HepG2 (cell line): Measurements from ENCODE around the gene KRT82. TPM values are rescaled to one million over a fixed set of nuclear protein-coding genes. Genes with fewer than 3 reads are reported as not detected.
"Not testable (repeated sequence)": the region's sequence is repeated elsewhere in the genome, so short reads cannot be mapped to it uniquely, and the experiment has no call there.

Experiments used
- ATAC-seq: fragments of 200-7000 bp; cut with Tn5 transposase; 3 replicates; pipeline ENCODE4 v1.9.1; 2020; ENCODE audit warnings: mild to moderate bottlenecking, moderate library complexity
- BruUV-seq: library from RNA; stranded (reverse); fragments of 400-500 nt; replicated peaks from 2 replicates; lab custom pipeline; 2021; lab: Mats Ljungman, UMichigan
- CTCF ChIA-PET: fragments of 300-600 bp; formaldehyde crosslinking; extraction: SDS; loops from one replicate; lab custom pipeline; 2021; ENCODE audit warnings: low total read pairs, inconsistent platforms, low intra/inter-chr PET ratio; lab: Yijun Ruan, JAX
- POLR2A ChIA-PET: fragments of 350-600 bp; sonication (Branson Sonifier 250); formaldehyde crosslinking; loops from one replicate; lab custom pipeline; 2020; ENCODE audit warnings: antibody characterized with exemption, inconsistent platforms; lab: Yijun Ruan, JAX
- DNase-seq: peaks from one replicate; pipeline ENCODE4 v3.0.0-alpha.2; 2015; ENCODE audit warnings: low spot score
- FAIRE-seq: peaks from 3 replicates; lab custom pipeline; 2011; peaks lifted over from hg19 to GRCh38; lab: Jason Lieb, UNC
- H2AFZ ChIP-seq: one replicate; pipeline ENCODE4 v1.6.1; 2011; ENCODE audit warnings: low read length, inconsistent platforms
- H3K27ac ChIP-seq: fragments of 300-600 bp; 3 replicates; pipeline ENCODE4 v1.8.0; 2011; ENCODE audit warnings: mixed run types, mild to moderate bottlenecking, mixed read lengths, low read length, inconsistent platforms; ENCODE audit not compliant: insufficient read depth; ENCODE audit errors: extremely low read length
- H3K27me3 ChIP-seq, 2 experiments: fragments of 200-600 bp in 1 of 2; 2 replicates in 1 of 2; 3 replicates in 1 of 2; pipeline versions ENCODE4 v1.6.0 to v1.8.0; 2011; ENCODE audit warnings: low read length in 2 of 2, mild to moderate bottlenecking in 2 of 2, moderate library complexity in 2 of 2, inconsistent platforms in 1 of 2; ENCODE audit not compliant: insufficient read depth in 2 of 2, control insufficient read depth in 1 of 2
- H3K36me3 ChIP-seq, 2 experiments: fragments of 200-600 bp in 1 of 2; replicated peaks in 1 of 2; 2 replicates in 1 of 2; 3 replicates in 1 of 2; pipeline versions ENCODE4 v1.5.1 to v1.8.0; 2011; ENCODE audit warnings: low read length in 2 of 2, inconsistent platforms in 1 of 2; ENCODE audit not compliant: insufficient read depth in 2 of 2, control insufficient read depth in 1 of 2
- H3K4me1 ChIP-seq: 2 replicates; pipeline ENCODE4 v1.5.1; 2012; ENCODE audit warnings: low read length, inconsistent platforms; ENCODE audit not compliant: insufficient read depth
- H3K4me2 ChIP-seq: 2 replicates; pipeline ENCODE4 v1.6.0; 2011; ENCODE audit warnings: low read depth, low read length, inconsistent platforms
- H3K4me3 ChIP-seq, 3 experiments: fragments of 200-600 bp in 1 of 3; sonication (generic), shearing (Covaris generic) in 1 of 3; replicated peaks in 1 of 3; 2 replicates each; pipeline ENCODE4 v1.5.1; 2011 to 2016; ENCODE audit warnings: low read length in 3 of 3, inconsistent platforms in 2 of 3, low read depth in 2 of 3, mild to moderate bottlenecking in 2 of 3, control low read depth in 1 of 3, mixed read lengths in 1 of 3; ENCODE audit not compliant: insufficient read depth in 1 of 3
- H3K79me2 ChIP-seq: one replicate; pipeline ENCODE4 v1.6.1; 2011; ENCODE audit warnings: low read length, inconsistent platforms; ENCODE audit not compliant: insufficient read depth
- H3K9ac ChIP-seq: 2 replicates; pipeline ENCODE4 v1.6.0; 2011; ENCODE audit warnings: mild to moderate bottlenecking, low read depth, low read length, inconsistent platforms; ENCODE audit not compliant: insufficient read depth
- H3K9me3 ChIP-seq: 2 replicates; pipeline ENCODE4 v1.5.1; 2012; ENCODE audit warnings: mild to moderate bottlenecking, low read length
- H4K20me1 ChIP-seq: 2 replicates; pipeline ENCODE4 v1.6.0; 2011; ENCODE audit warnings: inconsistent platforms, mild to moderate bottlenecking, low read length, moderate library complexity; ENCODE audit not compliant: insufficient read depth
- KDM5A ChIP-seq: fragments of 200-600 bp; sonication (generic); IDR thresholded peaks from 2 replicates; pipeline ENCODE4 v1.7.0; 2018; ENCODE audit warnings: antibody characterized with exemption, mild to moderate bottlenecking, low read length, borderline replicate concordance
- RCOR2 ChIP-seq: IDR thresholded peaks from 2 replicates; pipeline ENCODE4 v1.6.1; 2016; ENCODE audit warnings: missing biosample characterization, missing genetic modification reagents
- SKI ChIP-seq: fragments of 450-650 bp; IDR thresholded peaks from one replicate; pipeline ENCODE4 v1.6.1; 2018; ENCODE audit warnings: mild to moderate bottlenecking; ENCODE audit not compliant: partially characterized antibody
- TBP ChIP-seq: sonication (generic); formaldehyde crosslinking; IDR thresholded peaks from 2 replicates; pipeline ENCODE4 v1.5.0; 2020; ENCODE audit warnings: missing genetic modification reagents
- TSC22D2 ChIP-seq: sonication (generic); formaldehyde crosslinking; IDR thresholded peaks from 2 replicates; pipeline ENCODE4 v1.5.1; 2020; ENCODE audit warnings: missing genetic modification reagents, mild to moderate bottlenecking, borderline replicate concordance
- ZKSCAN5 ChIP-seq: sonication (generic); formaldehyde crosslinking; IDR thresholded peaks from 2 replicates; pipeline ENCODE4 v1.5.1; 2020; ENCODE audit warnings: mild to moderate bottlenecking, missing genetic modification reagents
- ZSCAN25 ChIP-seq: sonication (generic); formaldehyde crosslinking; IDR thresholded peaks from 2 replicates; pipeline ENCODE4 v1.8.0; 2022; ENCODE audit warnings: mild to moderate bottlenecking, missing genetic modification reagents
- WGBS: methylation state at CpG from one replicate; pipeline ENCODE4 v1.1.6; 2017; ENCODE audit warnings: low lambda C conversion rate; 5-methylcytosine and 5-hydroxymethylcytosine counted together
- in situ Hi-C: cut with HindIII; loops from 2 replicates; pipeline ENCODE4 v1.10.0; 2017; ENCODE audit warnings: low pct_unique_long_range_greater_than_20kb; ENCODE audit not compliant: extremely low pct_ligation_motif_present
- intact Hi-C: fragments of 100-400 bp; cut with micrococcal nuclease; formaldehyde crosslinking; loops from one replicate; pipeline ENCODE4 v1.10.0; 2022; ENCODE audit not compliant: unreplicated experiment
- polyA plus RNA-seq, 8 experiments: library from polyadenylated mRNA; depleted of rRNA in 3 of 8; stranded (reverse) in 7 of 8; unstranded in 1 of 8; fragments of >200 nt; fragmentation: Illumina TruSeq in 4 of 8; extraction: Trizol in 4 of 8; gene quantifications; 2 replicates each; pipeline versions ENCODE4 v1.2.1 to v1.2.3, GENCODE V29; 2011 to 2016; ENCODE audit warnings: low read depth in 4 of 8, missing spikeins in 1 of 8, mixed read lengths in 1 of 8; ENCODE audit not compliant: insufficient read depth in 1 of 8
- total RNA-seq, 5 experiments: library from RNA; depleted of rRNA; stranded (reverse); fragments of >200 nt; fragmentation: Illumina TruSeq; extraction: Trizol; gene quantifications; 2 replicates each; pipeline ENCODE4 v1.2.3, GENCODE V29; 2016; ENCODE audit warnings: low read depth in 1 of 5

The KRT82 gene
- total and polyA plus RNA-seq, 2 of the 13 experiments (the other 11 are each of a cell fraction or from before 2014, with no cell fraction given): not detected

DNA sequence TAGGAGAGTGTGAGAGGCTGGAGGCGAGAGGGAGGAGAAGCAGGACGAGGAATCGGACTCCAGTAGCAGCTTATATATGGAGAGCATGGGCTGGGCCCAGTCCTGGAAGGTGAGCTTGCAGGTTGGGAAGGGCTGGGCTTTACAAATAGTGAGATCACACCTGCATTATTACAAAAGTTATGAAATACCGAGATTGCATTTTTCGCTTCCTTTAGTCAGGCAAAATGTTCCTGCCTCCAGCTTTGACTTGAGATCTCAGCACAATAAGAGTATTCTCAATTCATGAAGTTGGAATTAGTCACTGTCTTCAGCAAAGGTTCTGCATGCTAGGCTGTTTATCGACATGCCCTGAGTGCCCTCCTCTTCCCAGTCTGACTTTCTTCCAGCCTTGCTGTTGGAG, 46.0 kb upstream of the KRT82 start, which contains the start of gene KRT6B:
TSS of gene KRT6B (minus strand) at position 46 of the 400 bp plus-strand sequence. CDS start 68 bp downstream, outside the sequence.
- POLR2A ChIA-PET: no interaction called here
- FAIRE-seq: no peak

DNA sequence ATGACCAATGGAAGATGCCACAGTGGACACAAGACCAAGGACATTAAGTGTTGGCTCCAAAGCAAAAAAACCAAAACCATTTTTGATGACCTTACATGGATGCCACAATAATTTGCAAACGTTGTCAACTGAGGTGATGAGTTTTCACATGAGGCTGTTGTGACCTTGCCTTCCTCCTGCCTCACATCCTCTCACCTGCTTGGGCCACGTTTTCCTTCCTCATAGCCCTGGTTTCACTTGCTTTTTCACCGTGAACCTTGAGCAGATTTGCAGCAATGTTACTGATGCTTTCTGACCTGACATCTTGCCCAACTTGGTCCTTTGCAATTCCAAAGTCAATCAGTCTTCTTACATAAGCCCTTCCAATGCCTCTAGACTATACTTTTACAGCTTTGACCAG, 42.1 kb upstream of the KRT82 start:
- FAIRE-seq: no peak
- H3K4me3 ChIP-seq: no peak overlapping the region
- 0 out of 5 replicates have a peak, but pooled peaks cover 0 to 4% of the 10 kb centered on the region in 2 experiments for H3K27me3 ChIP-seq
- TF ChIP-seq TSC22D2 (CRISPR knock-in tag) (no peak), KDM5A (no peak), ZSCAN25 (CRISPR knock-in tag) (no peak), SKI (no peak)
- H3K9me3 ChIP-seq: no peaks in the 10 kb centered on the region
- CTCF ChIA-PET: no interaction called here
- ATAC-seq: no peak
- no peak overlapping the region for H3K9ac ChIP-seq
- BruUV-seq: no TSS peak
- no peak overlapping the region for H3K4me2 ChIP-seq
- WGBS: 3% methylated on average over 3 of the region's 3 CpGs
- no peak for DNase-seq
- no peaks in the 10 kb centered on the region for H3K4me1 ChIP-seq
- no peak overlapping the region for H2AFZ ChIP-seq
- H4K20me1 ChIP-seq: no peaks in the 10 kb centered on the region
- no peak overlapping the region for H3K27ac ChIP-seq
- no peaks in the 10 kb centered on the region for H3K79me2 ChIP-seq
- POLR2A ChIA-PET: no interaction called here
- intact Hi-C loops: no loop called here
- H3K36me3 ChIP-seq: no peaks in the 10 kb centered on the region
- in situ Hi-C loops: no loop called here

More for the DNA sequence above, 46.0 kb upstream of the KRT82 start, which contains the start of gene KRT6B:
- H4K20me1 ChIP-seq: no peaks in the 10 kb centered on the region
- no peak within 1 kb of the TSS for H3K27ac ChIP-seq
- TF ChIP-seq TBP (CRISPR knock-in tag): no peak
- no peak for TF ChIP-seq ZKSCAN5 (CRISPR knock-in tag)
- TF ChIP-seq RCOR2: no peak
- CTCF ChIA-PET: no interaction called here
- in situ Hi-C loops: no loop called here
- 25% methylated on average over 6 of the region's 6 CpGs for WGBS
- H3K4me3 ChIP-seq: no peak within 1 kb of the TSS
- intact Hi-C loops: no loop called here
- BruUV-seq: no TSS peak
- H3K79me2 ChIP-seq: no peaks in the 10 kb centered on the region
- H2AFZ ChIP-seq: no peak within 1 kb of the TSS
- no peaks in the 10 kb centered on the region for H3K4me1 ChIP-seq
- no peak within 1 kb of the TSS for H3K4me2 ChIP-seq
- no peaks in the 10 kb centered on the region for H3K9me3 ChIP-seq
- H3K27me3 ChIP-seq: peaks cover 0 to 2% of the 10 kb centered on the region in 2 experiments; a peak in 1 of 5 replicates
- DNase-seq: no peak
- H3K9ac ChIP-seq: no peak within 1 kb of the TSS
- no peaks in the 10 kb centered on the region for H3K36me3 ChIP-seq
- no peak for ATAC-seq

DNA sequence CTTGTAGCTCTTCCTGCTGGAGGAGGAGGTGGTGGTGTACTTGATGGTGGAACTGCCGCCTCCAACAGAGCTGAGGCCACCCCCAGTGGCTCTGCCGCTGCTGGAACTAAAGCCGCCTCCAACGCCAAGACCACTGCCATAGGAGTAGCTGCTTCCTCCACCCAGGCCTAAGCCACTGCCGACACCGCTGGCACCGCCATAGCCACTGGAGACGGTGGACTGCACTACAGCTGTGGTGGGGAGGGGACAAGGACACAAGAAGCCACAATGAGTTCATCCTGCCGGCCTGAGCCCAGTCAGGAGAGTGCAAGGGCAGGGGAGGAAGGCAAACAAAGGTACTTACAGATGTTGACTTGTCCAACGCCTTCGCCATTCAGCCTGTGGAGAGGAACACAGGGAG, 41.1 kb upstream of the KRT82 start:
- BruUV-seq, H3K9me3 ChIP-seq: not testable (repeated sequence)

More for the DNA sequence above, 41.1 kb upstream of the KRT82 start:
- H3K4me2 ChIP-seq, H4K20me1 ChIP-seq, FAIRE-seq, in situ Hi-C loops, POLR2A ChIA-PET, H3K9ac ChIP-seq, H3K79me2 ChIP-seq, DNase-seq, H3K27me3 ChIP-seq, H3K36me3 ChIP-seq, intact Hi-C loops, H2AFZ ChIP-seq, H3K4me1 ChIP-seq, ATAC-seq, CTCF ChIA-PET, H3K27ac ChIP-seq, H3K4me3 ChIP-seq: not testable (repeated sequence)
- 46% methylated on average over 7 of the region's 11 CpGs for WGBS
